NCI-H2171 (cell line): ENCODE results near the gene LINS1.

ENCODE experiments used
- DNase-seq: peaks from one replicate; lab custom pipeline; 2025; lab: John Stamatoyannopoulos, UW

Gene LINS1

GRCh38 chr15:100559330-100559729 is 42.7 kb downstream of the LINS1 start:
- no peak for DNase-seq

GRCh38 chr15:100558771-100559254 is 43.2 kb downstream of the LINS1 start:
- DNase-seq = no peak

GRCh38 chr15:100553468-100553867 is 48.5 kb downstream of the LINS1 start:
- DNase-seq = no peak

- no peak for DNase-seq
These were observed 54.0 kb downstream of the LINS1 start for GRCh38 chr15:100547961-100548360.

- no peak for DNase-seq
These were observed 57.0 kb downstream of the LINS1 start for GRCh38 chr15:100544946-100545345.

GRCh38 chr15:100544338-100544841 is 57.6 kb downstream of the LINS1 start:
- no peak for DNase-seq

- no peak for DNase-seq
These were observed 59.7 kb downstream of the LINS1 start for GRCh38 chr15:100542290-100542689.

- DNase-seq = no peak
These were observed 64.7 kb downstream of the LINS1 start for GRCh38 chr15:100537331-100537730.

- no peak for DNase-seq
These were observed 65.3 kb downstream of the LINS1 start for GRCh38 chr15:100536733-100537132.

GRCh38 chr15:100533886-100534285 is 68.1 kb downstream of the LINS1 start:
- no peak for DNase-seq

- no peak for DNase-seq
These were observed 70.1 kb downstream of the LINS1 start for GRCh38 chr15:100531823-100532327.

GRCh38 chr15:100531204-100531603 is 70.8 kb downstream of the LINS1 start:
- DNase-seq = no peak

GRCh38 chr15:100529556-100529955 is 72.4 kb downstream of the LINS1 start:
- DNase-seq = no peak

GRCh38 chr15:100528833-100529428 is 73.1 kb downstream of the LINS1 start, which contains the start of gene CERS3:
CERS3 (minus strand) TSS chr15:100528950; CDS start chr15:100501849, 27,101 bp downstream.
- DNase-seq = no peak

GRCh38 chr15:100526027-100526481 is 75.9 kb downstream of the LINS1 start:
- no peak for DNase-seq

- no peak for DNase-seq
These were observed 76.5 kb downstream of the LINS1 start for GRCh38 chr15:100525436-100525835.

GRCh38 chr15:100524326-100524725 is 77.7 kb downstream of the LINS1 start:
- DNase-seq = no peak

- DNase-seq = no peak
These were observed 80.1 kb downstream of the LINS1 start for GRCh38 chr15:100521907-100522306.

- no peak for DNase-seq
These were observed 81.7 kb downstream of the LINS1 start for GRCh38 chr15:100520132-100520921.

GRCh38 chr15:100517846-100518245 is 84.1 kb downstream of the LINS1 start:
- DNase-seq = no peak
